Measurements from ENCODE around the gene PACS1. TPM values are rescaled to one million over a fixed set of nuclear protein-coding genes. Genes with fewer than 3 reads are reported as not detected.

The PACS1 gene
- total RNA-seq, 1 donor from 2014 or later, result 86.9 TPM

GRCh38 chr11:66285250-66285947 is 215.3 kb downstream of the PACS1 start:
- peaks cover 16% of the 10 kb centered on the region for H3K4me1 Mint-ChIP-seq (ENCODE audit: low read depth, unreplicated experiment)
- TF ChIP-seq, protein P1, sequence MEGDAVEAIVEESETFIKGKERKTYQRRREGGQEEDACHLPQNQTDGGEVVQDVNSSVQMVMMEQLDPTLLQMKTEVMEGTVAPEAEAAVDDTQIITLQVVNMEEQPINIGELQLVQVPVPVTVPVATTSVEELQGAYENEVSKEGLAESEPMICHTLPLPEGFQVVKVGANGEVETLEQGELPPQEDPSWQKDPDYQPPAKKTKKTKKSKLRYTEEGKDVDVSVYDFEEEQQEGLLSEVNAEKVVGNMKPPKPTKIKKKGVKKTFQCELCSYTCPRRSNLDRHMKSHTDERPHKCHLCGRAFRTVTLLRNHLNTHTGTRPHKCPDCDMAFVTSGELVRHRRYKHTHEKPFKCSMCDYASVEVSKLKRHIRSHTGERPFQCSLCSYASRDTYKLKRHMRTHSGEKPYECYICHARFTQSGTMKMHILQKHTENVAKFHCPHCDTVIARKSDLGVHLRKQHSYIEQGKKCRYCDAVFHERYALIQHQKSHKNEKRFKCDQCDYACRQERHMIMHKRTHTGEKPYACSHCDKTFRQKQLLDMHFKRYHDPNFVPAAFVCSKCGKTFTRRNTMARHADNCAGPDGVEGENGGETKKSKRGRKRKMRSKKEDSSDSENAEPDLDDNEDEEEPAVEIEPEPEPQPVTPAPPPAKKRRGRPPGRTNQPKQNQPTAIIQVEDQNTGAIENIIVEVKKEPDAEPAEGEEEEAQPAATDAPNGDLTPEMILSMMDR (IDR thresholded peaks at IDR 0.05; ENCODE audit: insufficient read depth, low read depth, low read length), result no peak
- TF ChIP-seq EZH2 (IDR thresholded peaks at IDR 0.05; ENCODE audit: insufficient read depth, low read length), result no peak
- H3K4me2 ChIP-seq (ENCODE audit: low read length), result no peak overlapping the region
- peak overlapping the region; percentile 54 for H3K4me3 Mint-ChIP-seq (ENCODE audit: unreplicated experiment)
- H3K27me3 Mint-ChIP-seq (ENCODE audit: low read depth, unreplicated experiment), result no peaks in the 10 kb centered on the region
- no peak overlapping the region for H3K4me3 ChIP-seq (ENCODE audit: insufficient read depth, low read depth, low read length)
- H3K79me2 ChIP-seq (ENCODE audit: insufficient read depth, low read length), result peaks cover 42% of the 10 kb centered on the region
- no peak overlapping the region for H3K9ac ChIP-seq (ENCODE audit: low read length)
- H3K36me3 Mint-ChIP-seq (ENCODE audit: low read depth, unreplicated experiment), result peaks cover 6% of the 10 kb centered on the region
- H3K27ac ChIP-seq (ENCODE audit: low read depth, low read length), result no peak overlapping the region
- no peaks in the 10 kb centered on the region for H3K9me3 ChIP-seq (ENCODE audit: insufficient read depth, low read depth, low read length)
- H4K20me1 ChIP-seq (ENCODE audit: insufficient read depth, low read length), result peaks cover 61% of the 10 kb centered on the region
- peaks cover 7% of the 10 kb centered on the region for H3K36me3 ChIP-seq (ENCODE audit: insufficient read depth, low read length)
- H3K9me3 Mint-ChIP-seq (ENCODE audit: unreplicated experiment), result no peaks in the 10 kb centered on the region
- no peak overlapping the region for H3K27ac Mint-ChIP-seq (ENCODE audit: unreplicated experiment)
- FAIRE-seq (no peak), DNase-seq (ENCODE audit: low read depth) (no peak)
- H3K27me3 ChIP-seq (ENCODE audit: insufficient read depth, low read length), result no peaks in the 10 kb centered on the region
- H3K4me1 ChIP-seq (ENCODE audit: insufficient read depth, low read length), result peaks cover 29% of the 10 kb centered on the region
- H2AFZ ChIP-seq (ENCODE audit: low read depth, low read length), result no peak overlapping the region

DNA sequence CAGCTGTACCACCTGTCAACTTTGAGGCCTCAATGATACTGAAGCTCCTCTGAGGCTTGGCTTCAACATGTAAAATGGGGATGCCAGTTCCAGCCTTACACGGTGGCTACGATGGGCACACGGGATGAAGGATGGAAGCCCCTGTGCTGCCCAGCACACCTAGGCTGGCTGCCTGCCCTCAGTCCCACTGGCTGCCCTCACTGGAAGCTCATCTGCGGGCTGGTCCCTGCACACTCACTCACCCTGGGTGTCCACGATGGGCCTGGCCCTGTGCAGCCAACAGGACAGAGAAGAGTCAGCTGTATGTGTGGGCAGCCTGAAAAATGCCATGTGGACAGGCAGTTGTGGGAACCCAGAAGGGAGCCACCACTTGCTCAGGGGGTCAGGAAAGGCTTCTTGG is 216.6 kb downstream of the PACS1 start:
- no peak overlapping the region for H3K27ac Mint-ChIP-seq (ENCODE audit: unreplicated experiment)
- peaks cover 42% of the 10 kb centered on the region for H3K79me2 ChIP-seq (ENCODE audit: insufficient read depth, low read length)
- H3K36me3 ChIP-seq (ENCODE audit: insufficient read depth, low read length), result peaks cover 7% of the 10 kb centered on the region
- peak overlapping the region; percentile 45 for H3K4me3 Mint-ChIP-seq (ENCODE audit: unreplicated experiment)
- H3K9me3 ChIP-seq (ENCODE audit: insufficient read depth, low read depth, low read length), result no peaks in the 10 kb centered on the region
- H3K27ac ChIP-seq (ENCODE audit: low read depth, low read length), result no peak overlapping the region
- peaks cover 14% of the 10 kb centered on the region for H3K4me1 Mint-ChIP-seq (ENCODE audit: low read depth, unreplicated experiment)
- peaks cover 22% of the 10 kb centered on the region for H3K4me1 ChIP-seq (ENCODE audit: insufficient read depth, low read length)
- H3K9ac ChIP-seq (ENCODE audit: low read length), result no peak overlapping the region
- H3K4me3 ChIP-seq (ENCODE audit: insufficient read depth, low read depth, low read length), result no peak overlapping the region
- DNase-seq (ENCODE audit: low read depth), result no peak
- FAIRE-seq, result no peak
- no peaks in the 10 kb centered on the region for H3K9me3 Mint-ChIP-seq (ENCODE audit: unreplicated experiment)
- TF ChIP-seq, protein P1 (IDR thresholded peaks at IDR 0.05; ENCODE audit: insufficient read depth, low read depth, low read length), result no peak
- no peak for TF ChIP-seq EZH2 (IDR thresholded peaks at IDR 0.05; ENCODE audit: insufficient read depth, low read length)
- peaks cover 48% of the 10 kb centered on the region for H4K20me1 ChIP-seq (ENCODE audit: insufficient read depth, low read length)
- H3K27me3 Mint-ChIP-seq (ENCODE audit: low read depth, unreplicated experiment), result peaks cover 10% of the 10 kb centered on the region
- H3K27me3 ChIP-seq (ENCODE audit: insufficient read depth, low read length), result peaks cover 6% of the 10 kb centered on the region
- H3K4me2 ChIP-seq (ENCODE audit: low read length), result no peak overlapping the region
- H3K36me3 Mint-ChIP-seq (ENCODE audit: low read depth, unreplicated experiment), result peaks cover 6% of the 10 kb centered on the region
- no peak overlapping the region for H2AFZ ChIP-seq (ENCODE audit: low read depth, low read length)

Data from astrocyte (in vitro differentiated cells and primary cell).